CD8-positive, alpha-beta memory T cell (primary cell): Measurements from ENCODE around the gene HSD17B7. TPM values are rescaled to one million over a fixed set of nuclear protein-coding genes. Genes with fewer than 3 reads are reported as not detected.
A peak's percentile ranks its signal among the peaks of the same experiment; 100 is the strongest.
"Not testable (repeated sequence)": the region's sequence is repeated elsewhere in the genome, so short reads cannot be mapped to it uniquely, and the experiment has no call there.

Experiments
- CTCF ChIA-PET: fragments of 350-600 bp; sonication (Branson Sonifier 250); formaldehyde crosslinking; loops from one replicate; lab custom pipeline; 2021; ENCODE audit warnings: antibody characterized with exemption; lab: Charles Lee
- POLR2A ChIA-PET: fragments of 350-600 bp; sonication (Branson Sonifier 250); formaldehyde crosslinking; loops from one replicate; lab custom pipeline; 2021; ENCODE audit warnings: antibody characterized with exemption; lab: Charles Lee
- DNase-seq, 5 donors: peaks; one replicate each; pipeline versions ENCODE4 v3.0.0 to v3.0.0-alpha.2; 2020 to 2022; ENCODE audit warnings: mixed read lengths in 1 of 5
- H3K27ac ChIP-seq: one replicate; pipeline ENCODE4 v1.7.0; 2013; ENCODE audit warnings: low read depth, mild to moderate bottlenecking, low read length, moderate library complexity
- H3K27me3 ChIP-seq: 2 replicates; pipeline ENCODE4 v1.7.0; 2013; ENCODE audit warnings: low read length, mild to moderate bottlenecking; ENCODE audit not compliant: insufficient read depth, poor library complexity, severe bottlenecking
- H3K36me3 ChIP-seq: 2 replicates; pipeline ENCODE4 v1.7.0; 2013; ENCODE audit warnings: mild to moderate bottlenecking, low read length, moderate library complexity; ENCODE audit not compliant: insufficient read depth
- H3K4me1 ChIP-seq: 2 replicates; pipeline ENCODE4 v1.7.0; 2013; ENCODE audit warnings: mild to moderate bottlenecking, low read length, moderate library complexity; ENCODE audit not compliant: insufficient read depth
- H3K4me3 ChIP-seq: 2 replicates; pipeline ENCODE4 v1.7.0; 2013; ENCODE audit warnings: mild to moderate bottlenecking, low read length
- H3K9me3 ChIP-seq: 2 replicates; pipeline ENCODE4 v1.7.0; 2013; ENCODE audit warnings: mild to moderate bottlenecking, low read length
- H3K27ac Mint-ChIP-seq, 8 donors: one replicate each; pipeline ENCODE4 v1.8.0; 2020 to 2021; ENCODE audit warnings: mixed read lengths in 8 of 8, mild to moderate bottlenecking in 6 of 8, inconsistent platforms in 3 of 8, moderate library complexity in 3 of 8
- H3K27me3 Mint-ChIP-seq, 2 donors: one replicate each; pipeline ENCODE4 v1.8.0; 2020 to 2021; ENCODE audit warnings: mixed read lengths in 2 of 2, mild to moderate bottlenecking in 1 of 2, moderate library complexity in 1 of 2
- H3K36me3 Mint-ChIP-seq, 3 donors: one replicate each; pipeline ENCODE4 v1.8.0; 2020 to 2021; ENCODE audit warnings: mixed read lengths in 3 of 3, inconsistent platforms in 1 of 3, mild to moderate bottlenecking in 1 of 3
- H3K4me1 Mint-ChIP-seq, 3 donors: one replicate each; pipeline ENCODE4 v1.8.0; 2020 to 2021; ENCODE audit warnings: mixed read lengths in 3 of 3, inconsistent platforms in 1 of 3, mild to moderate bottlenecking in 1 of 3
- H3K4me3 Mint-ChIP-seq, 7 donors: one replicate each; pipeline ENCODE4 v1.8.0; 2020 to 2021; ENCODE audit warnings: mixed read lengths in 7 of 7, mild to moderate bottlenecking in 6 of 7, moderate library complexity in 4 of 7, inconsistent platforms in 2 of 7
- H3K9me3 Mint-ChIP-seq, 5 donors: one replicate each; pipeline ENCODE4 v1.8.0; 2020 to 2022; ENCODE audit warnings: mixed read lengths in 5 of 5, mild to moderate bottlenecking in 3 of 5, moderate library complexity in 2 of 5, inconsistent platforms in 1 of 5
- polyA plus RNA-seq: library from polyadenylated mRNA; unstranded; fragments of 300-500 nt; fragmentation: Illumina TruSeq; gene quantifications from one replicate; pipeline ENCODE4 v1.2.3, GENCODE V29; 2021
- total RNA-seq, 2 experiments: library from RNA; stranded (reverse); gene quantifications; one replicate each; pipeline ENCODE4 v1.2.3, GENCODE V29; 2021

The HSD17B7 gene
- total and polyA plus RNA-seq, 3 experiments from 2014 or later, result 18.7 to 22.6 (median 20.4) TPM

DNA sequence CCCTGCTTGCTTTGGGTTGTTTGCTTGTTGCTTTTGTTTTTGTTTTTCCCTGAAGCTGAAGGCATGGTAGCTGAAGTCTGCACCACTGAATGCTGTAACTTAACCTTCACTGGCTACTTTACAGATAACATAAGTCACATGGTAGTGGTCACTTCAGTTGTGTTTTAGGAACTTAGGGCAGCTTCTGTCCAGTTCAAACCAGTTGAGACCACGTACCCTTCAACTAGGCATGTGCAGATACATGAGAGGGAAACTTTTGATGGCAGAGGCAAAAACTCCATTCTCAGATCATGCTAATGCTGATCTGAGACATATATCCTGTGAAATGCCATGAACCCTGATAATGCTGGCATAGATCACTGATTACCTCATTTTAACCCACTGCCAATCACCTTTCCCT lies 28.2 kb downstream of the HSD17B7 start:
- H3K36me3 Mint-ChIP-seq, H3K27ac Mint-ChIP-seq, H3K36me3 ChIP-seq, CTCF ChIA-PET, H3K9me3 Mint-ChIP-seq, DNase-seq, H3K4me3 Mint-ChIP-seq, H3K27ac ChIP-seq, H3K9me3 ChIP-seq, H3K27me3 ChIP-seq, H3K4me3 ChIP-seq, POLR2A ChIA-PET: not testable (repeated sequence)
- Mint-ChIP-seq H3K27me3 (peaks cover 4 to 20% of the 10 kb centered on the region in 2 donors), H3K4me1 (peaks cover 17 to 22% (median 21%) of the 10 kb centered on the region in 3 donors)
- peaks cover 14% of the 10 kb centered on the region for H3K4me1 ChIP-seq

DNA sequence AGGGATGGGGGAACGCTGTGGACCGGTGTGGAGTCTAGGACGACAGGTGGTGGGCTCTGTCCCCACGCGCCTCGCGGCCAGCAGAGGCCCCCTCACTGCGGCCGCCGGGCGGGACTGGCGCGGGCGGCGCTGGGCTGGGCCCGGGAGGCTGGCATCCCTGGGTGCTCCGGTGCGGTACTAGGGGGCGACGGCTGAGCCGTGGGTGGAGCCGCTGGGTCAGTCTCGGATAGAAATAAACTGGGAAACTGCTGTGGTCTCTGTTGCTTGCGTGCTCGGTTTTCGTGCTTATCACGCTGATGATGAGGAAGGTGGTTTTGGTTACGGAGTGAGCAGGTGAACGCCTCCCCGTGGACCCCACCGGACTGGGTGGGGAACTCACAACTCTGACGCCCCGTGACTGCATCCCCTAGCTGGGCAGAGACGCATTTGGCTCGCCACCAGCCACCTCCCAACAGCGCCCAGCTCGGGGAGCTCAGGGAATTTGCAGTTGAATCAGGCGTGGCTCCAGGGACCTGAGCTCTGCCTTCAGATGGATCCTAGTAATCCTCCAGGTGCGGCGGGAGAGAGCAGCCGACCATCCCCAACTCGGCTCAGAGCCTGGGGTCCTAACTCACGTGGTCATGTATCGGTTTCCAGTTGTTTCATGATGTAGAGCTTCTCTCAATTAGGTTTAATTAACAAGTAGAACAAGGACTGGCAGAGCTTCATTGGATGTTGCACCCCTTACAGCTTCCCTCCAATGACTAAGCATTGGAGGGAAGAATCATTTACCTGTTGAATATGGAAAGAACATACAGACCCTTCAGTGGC lies 32.1 kb downstream of the HSD17B7 start:
- H3K27me3 Mint-ChIP-seq, result peaks cover 10 to 36% of the 10 kb centered on the region in 2 donors
- peak overlapping the region; percentile 62 to 85 (median 79) for H3K4me3 Mint-ChIP-seq
- Histone ChIP-seq H3K27me3 (peaks cover 3% of the 10 kb centered on the region), H3K36me3 (no peaks in the 10 kb centered on the region), H3K4me1 (peaks cover 14% of the 10 kb centered on the region), H3K9me3 (no peaks in the 10 kb centered on the region), H3K27ac (no peak overlapping the region), H3K4me3 (peak overlapping the region; percentile 23)
- peaks cover 18 to 28% (median 26%) of the 10 kb centered on the region in 3 donors for H3K4me1 Mint-ChIP-seq
- peaks cover 0 to 15% (median 1%) of the 10 kb centered on the region in 3 donors for H3K36me3 Mint-ChIP-seq
- peaks cover 0 to 2% (median 0%) of the 10 kb centered on the region in 5 donors for H3K9me3 Mint-ChIP-seq
- ChIA-PET POLR2A (no interaction called here), CTCF (no interaction called here)
- peak in 1 of 5 donors; percentile 1 for DNase-seq
- H3K27ac Mint-ChIP-seq, result peak overlapping the region in 7 of 8 donors; percentile 48 to 94 (median 84)

DNA sequence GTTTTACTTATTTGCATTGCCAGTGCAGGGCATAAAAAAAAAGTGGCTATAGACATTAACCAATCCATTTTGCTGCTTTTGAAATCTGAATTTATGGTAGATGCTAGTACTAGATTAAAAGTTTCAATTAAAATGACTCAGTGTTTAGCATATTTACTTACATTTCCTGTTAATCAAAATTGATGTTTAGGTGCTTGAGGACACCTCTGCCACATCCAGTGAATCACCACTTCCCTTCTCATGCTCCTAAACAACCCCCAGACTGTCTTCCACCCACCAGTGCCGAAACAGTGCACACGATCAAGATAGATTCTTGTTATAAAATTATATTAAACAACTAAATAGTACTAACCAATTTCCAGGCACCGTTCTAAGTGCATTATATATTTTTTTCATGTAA lies 32.7 kb downstream of the HSD17B7 start:
- no peak overlapping the region for H3K27ac ChIP-seq
- peak overlapping the region in 5 of 8 donors; percentile 20 to 68 (median 48) for H3K27ac Mint-ChIP-seq
- H3K36me3 Mint-ChIP-seq, result peaks cover 0 to 12% (median 1%) of the 10 kb centered on the region in 3 donors
- CTCF ChIA-PET, result no interaction called here
- H3K9me3 ChIP-seq, result no peaks in the 10 kb centered on the region
- peaks cover 18 to 28% (median 26%) of the 10 kb centered on the region in 3 donors for H3K4me1 Mint-ChIP-seq
- H3K4me3 Mint-ChIP-seq, result peak overlapping the region; percentile 62 to 85 (median 79)
- H3K4me1 ChIP-seq, result peaks cover 14% of the 10 kb centered on the region
- peaks cover 0 to 2% (median 0%) of the 10 kb centered on the region in 5 donors for H3K9me3 Mint-ChIP-seq
- H3K27me3 ChIP-seq, result peaks cover 3% of the 10 kb centered on the region
- no peaks in the 10 kb centered on the region for H3K36me3 ChIP-seq
- POLR2A ChIA-PET, result no interaction called here
- peaks cover 10 to 40% of the 10 kb centered on the region in 2 donors for H3K27me3 Mint-ChIP-seq
- DNase-seq, result no peak
- H3K4me3 ChIP-seq, result no peak overlapping the region

DNA sequence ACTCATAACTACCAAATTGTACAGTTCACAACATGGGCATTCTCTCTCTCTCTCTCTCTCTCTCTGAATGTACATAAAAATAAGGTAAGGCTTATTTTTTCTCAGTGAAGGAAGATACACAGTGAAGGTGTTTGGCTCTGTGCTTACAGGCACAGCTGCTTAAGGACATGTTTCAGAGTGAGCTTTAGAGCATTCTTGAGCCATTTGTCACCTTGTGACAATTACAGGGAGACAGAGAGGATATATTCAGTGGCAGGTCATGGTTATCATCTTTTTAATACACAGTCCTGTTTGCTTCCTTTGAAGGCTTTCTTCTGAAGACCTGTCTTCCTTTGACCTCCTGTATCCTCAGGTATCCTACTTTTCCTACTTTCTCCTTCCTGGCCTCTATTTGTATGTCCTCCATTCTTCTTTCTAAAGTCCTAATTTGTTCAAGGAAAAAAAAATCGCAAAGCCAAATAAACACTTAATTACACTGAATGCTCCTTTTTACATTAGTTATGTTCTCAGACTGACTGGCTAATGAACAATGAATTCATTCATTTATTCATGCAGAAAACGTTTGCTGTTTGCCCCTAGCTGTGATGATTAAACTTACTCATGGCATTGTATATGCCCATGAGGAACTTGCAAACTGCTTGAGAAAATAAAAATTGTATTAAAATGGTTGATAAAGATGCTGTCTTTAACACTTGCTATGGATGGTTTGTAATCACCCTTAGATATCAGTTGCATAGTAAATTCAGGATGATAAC lies 33.4 kb downstream of the HSD17B7 start:
- peaks cover 14% of the 10 kb centered on the region for H3K4me1 ChIP-seq
- H3K27me3 ChIP-seq, result peaks cover 3% of the 10 kb centered on the region
- peak overlapping the region in 1 of 7 donors; percentile 8 for H3K4me3 Mint-ChIP-seq
- peaks cover 18 to 28% (median 26%) of the 10 kb centered on the region in 3 donors for H3K4me1 Mint-ChIP-seq
- no peaks in the 10 kb centered on the region for H3K36me3 ChIP-seq
- CTCF ChIA-PET, result no interaction called here
- POLR2A ChIA-PET, result no interaction called here
- H3K27ac ChIP-seq, result no peak overlapping the region
- H3K9me3 Mint-ChIP-seq, result peaks cover 0 to 2% (median 0%) of the 10 kb centered on the region in 5 donors
- no peaks in the 10 kb centered on the region for H3K9me3 ChIP-seq
- H3K4me3 ChIP-seq, result no peak overlapping the region
- peak overlapping the region in 3 of 8 donors; percentile 19 to 21 (median 20) for H3K27ac Mint-ChIP-seq
- peaks cover 0 to 9% (median 1%) of the 10 kb centered on the region in 3 donors for H3K36me3 Mint-ChIP-seq
- DNase-seq, result no peak
- peaks cover 10 to 44% of the 10 kb centered on the region in 2 donors for H3K27me3 Mint-ChIP-seq

DNA sequence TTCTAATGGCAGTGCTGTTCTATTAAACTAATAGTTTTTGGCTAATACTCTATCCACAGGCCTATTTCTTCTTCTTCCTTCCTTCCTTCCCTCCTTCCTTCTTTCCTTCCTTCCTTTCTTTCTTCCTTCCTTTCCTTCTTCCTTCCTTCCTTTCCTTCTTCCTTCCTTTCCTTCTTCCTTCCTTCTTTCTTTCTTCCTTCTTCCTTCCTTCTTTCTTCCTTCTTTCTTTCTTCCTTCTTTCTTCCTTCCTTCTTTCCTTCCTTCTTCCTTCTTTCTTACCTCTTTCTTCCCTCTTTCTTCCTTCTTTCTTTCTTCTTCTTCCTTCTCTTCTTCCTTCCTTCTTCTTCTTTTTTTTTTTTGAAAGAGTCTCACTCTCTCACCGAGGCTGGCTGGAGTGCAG lies 38.8 kb downstream of the HSD17B7 start:
- Mint-ChIP-seq H3K4me3 (no peak overlapping the region), H3K4me1 (peaks cover 0 to 8% (median 0%) of the 10 kb centered on the region in 3 donors), H3K27me3 (peaks cover 12 to 32% of the 10 kb centered on the region in 2 donors), H3K9me3 (peaks cover 0 to 2% (median 0%) of the 10 kb centered on the region in 5 donors), H3K27ac (no peak overlapping the region), H3K36me3 (peaks cover 0 to 9% (median 1%) of the 10 kb centered on the region in 3 donors)
- no peak for DNase-seq
- H3K27ac ChIP-seq, result no peak overlapping the region
- CTCF ChIA-PET, result no interaction called here
- no peak overlapping the region for H3K4me3 ChIP-seq
- no peaks in the 10 kb centered on the region for H3K27me3 ChIP-seq
- H3K4me1 ChIP-seq, result no peaks in the 10 kb centered on the region
- no peaks in the 10 kb centered on the region for H3K9me3 ChIP-seq
- POLR2A ChIA-PET, result no interaction called here
- H3K36me3 ChIP-seq, result no peaks in the 10 kb centered on the region

DNA sequence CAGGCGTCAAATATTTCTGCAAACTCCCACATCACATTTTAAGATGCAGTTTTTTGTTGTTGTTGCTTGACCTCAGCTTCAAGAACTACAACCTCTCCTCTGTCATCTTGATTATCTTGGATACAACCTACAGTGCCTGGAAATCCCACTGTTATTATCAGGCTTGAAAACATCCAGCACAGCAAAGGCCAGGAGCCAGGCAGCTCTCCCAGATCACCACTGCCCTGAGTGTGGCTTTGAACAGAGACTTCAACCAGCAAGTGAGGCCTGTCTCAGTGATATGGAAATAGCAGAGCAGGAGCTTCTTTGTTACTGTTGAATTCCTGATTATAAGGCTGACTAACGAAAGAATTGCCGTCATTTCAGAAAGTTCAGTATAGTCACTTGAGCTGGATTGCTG lies 42.0 kb downstream of the HSD17B7 start:
- no peak overlapping the region for H3K27ac ChIP-seq
- H3K4me3 ChIP-seq, result no peak overlapping the region
- H3K4me3 Mint-ChIP-seq, result no peak overlapping the region
- H3K4me1 ChIP-seq, result no peaks in the 10 kb centered on the region
- no peak overlapping the region for H3K27ac Mint-ChIP-seq
- peaks cover 0 to 3% (median 2%) of the 10 kb centered on the region in 5 donors for H3K9me3 Mint-ChIP-seq
- peaks cover 8 to 17% of the 10 kb centered on the region in 2 donors for H3K27me3 Mint-ChIP-seq
- POLR2A ChIA-PET, result interaction anchor here (0.6 kb wide), 1 partner anchor 37 kb away, joined by 12 read pairs; no protein-coding TSS in a partner anchor
- CTCF ChIA-PET, result no interaction called here
- no peaks in the 10 kb centered on the region for H3K36me3 ChIP-seq
- no peak for DNase-seq
- peaks cover 0 to 9% (median 0%) of the 10 kb centered on the region in 3 donors for H3K36me3 Mint-ChIP-seq
- H3K4me1 Mint-ChIP-seq, result peaks cover 4 to 25% (median 7%) of the 10 kb centered on the region in 3 donors
- no peaks in the 10 kb centered on the region for H3K9me3 ChIP-seq
- H3K27me3 ChIP-seq, result no peaks in the 10 kb centered on the region

DNA sequence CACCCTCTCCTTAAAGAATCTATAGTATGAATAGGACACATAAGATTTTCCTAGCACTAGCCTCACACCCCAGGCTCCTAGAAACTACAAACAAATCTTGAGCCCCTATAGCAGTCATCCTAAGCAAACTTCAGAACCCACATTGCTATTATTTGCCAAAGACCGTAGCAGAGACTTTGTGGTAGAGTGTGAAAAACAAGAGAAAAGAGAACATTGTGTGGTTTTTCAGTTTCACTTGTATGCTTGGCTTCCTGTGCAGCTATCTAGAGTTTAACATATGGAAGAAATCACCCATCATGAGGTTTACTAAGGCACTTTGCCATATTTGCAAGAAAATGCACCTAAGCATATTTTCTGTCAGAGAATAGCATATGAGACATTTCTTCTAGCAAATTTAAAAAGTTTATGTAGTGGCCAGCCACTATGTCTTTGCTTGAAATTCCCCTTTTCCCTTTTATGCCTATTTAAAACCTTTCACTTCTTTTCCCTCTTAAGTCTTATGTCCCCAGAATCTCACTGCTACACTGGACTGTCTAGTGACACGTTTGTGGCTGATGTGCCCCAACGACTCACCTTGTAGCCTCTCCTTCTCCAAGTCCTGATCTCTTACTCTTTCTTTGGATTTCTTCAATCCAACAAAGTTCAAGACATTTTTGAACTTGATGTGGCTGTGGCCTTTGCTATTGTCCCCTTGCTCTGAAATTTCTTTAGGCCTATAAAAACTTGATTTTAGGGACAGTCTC lies 44.8 kb downstream of the HSD17B7 start:
- H3K27me3 ChIP-seq, result no peaks in the 10 kb centered on the region
- no peak for DNase-seq
- H3K36me3 ChIP-seq, result no peaks in the 10 kb centered on the region
- peaks cover 6 to 23% (median 19%) of the 10 kb centered on the region in 5 donors for H3K9me3 Mint-ChIP-seq
- peak overlapping the region in 1 of 8 donors; percentile 59 for H3K27ac Mint-ChIP-seq
- H3K4me3 ChIP-seq, result no peak overlapping the region
- H3K36me3 Mint-ChIP-seq, result peaks cover 2 to 25% (median 3%) of the 10 kb centered on the region in 3 donors
- H3K4me1 ChIP-seq, result no peaks in the 10 kb centered on the region
- no peaks in the 10 kb centered on the region for H3K9me3 ChIP-seq
- ChIA-PET CTCF (no interaction called here), POLR2A (no interaction called here)
- peaks cover 6 to 12% of the 10 kb centered on the region in 2 donors for H3K27me3 Mint-ChIP-seq
- no peak overlapping the region for H3K27ac ChIP-seq
- peaks cover 4 to 25% (median 7%) of the 10 kb centered on the region in 3 donors for H3K4me1 Mint-ChIP-seq
- peak overlapping the region in 2 of 7 donors; percentile 9 to 17 for H3K4me3 Mint-ChIP-seq
